ENCODE data around the gene TNIP1. TPM values are rescaled to one million over a fixed set of nuclear protein-coding genes. Genes with fewer than 3 reads are reported as not detected.

Gene TNIP1
- total RNA-seq, 6 donors from 2014 or later: 109 to 166 (median 130) TPM

GRCh38 chr5:151058891-151059489, 21.8 kb downstream of the TNIP1 start:
- Histone ChIP-seq H3K9me3 (no peaks in the 10 kb centered on the region), H3K27me3 (no peaks in the 10 kb centered on the region), H3K36me3 (peaks cover 18 to 90% (median 54%) of the 10 kb centered on the region in 4 donors), H3K27ac (peak overlapping the region; percentile 76 to 84 (median 80)), H3K4me3 (no peak overlapping the region), H3K4me1 (peaks cover 47 to 59% (median 56%) of the 10 kb centered on the region in 4 donors)
- 80 to 83% methylated on average over 6 to 7 of the region's 7 CpGs for WGBS, 2 donors
- DNase-seq (no peak), ATAC-seq (ENCODE audit: low FRiP score in 2 of 2) (peak in 1 of 2 donors; percentile 28)
- TF ChIP-seq POLR2A (IDR thresholded peaks at IDR 0.05): no peak
- TF ChIP-seq POLR2AphosphoS5 (IDR thresholded peaks at IDR 0.05): no peak
- TF ChIP-seq EP300 (IDR thresholded peaks at IDR 0.05): no peak
- TF ChIP-seq CTCF (IDR thresholded peaks at IDR 0.05): no peak

GRCh38 chr5:151058301-151058700, 22.5 kb downstream of the TNIP1 start:
- ATAC-seq (ENCODE audit: low FRiP score in 2 of 2): no peak
- H3K27me3 ChIP-seq: no peaks in the 10 kb centered on the region
- H3K4me1 ChIP-seq: peaks cover 40 to 52% (median 49%) of the 10 kb centered on the region in 4 donors
- H3K9me3 ChIP-seq: no peaks in the 10 kb centered on the region
- 69 to 93% methylated on average over 5 of the region's 5 CpGs for WGBS, 2 donors
- H3K36me3 ChIP-seq: peaks cover 18 to 97% (median 58%) of the 10 kb centered on the region in 4 donors
- peak overlapping the region; percentile 6 to 84 (median 80) for H3K27ac ChIP-seq
- TF ChIP-seq EP300 (IDR thresholded peaks at IDR 0.05): no peak
- peak in 1 of 6 experiments; percentile 21 for TF ChIP-seq CTCF (IDR thresholded peaks at IDR 0.05)
- H3K4me3 ChIP-seq: no peak overlapping the region
- no peak for DNase-seq

GRCh38 chr5:151056379-151057325, 24.2 kb downstream of the TNIP1 start:
- TF ChIP-seq POLR2A (IDR thresholded peaks at IDR 0.05) (no peak), CTCF (IDR thresholded peaks at IDR 0.05) (no peak), POLR2AphosphoS5 (IDR thresholded peaks at IDR 0.05) (no peak), EP300 (IDR thresholded peaks at IDR 0.05) (no peak)

DNA sequence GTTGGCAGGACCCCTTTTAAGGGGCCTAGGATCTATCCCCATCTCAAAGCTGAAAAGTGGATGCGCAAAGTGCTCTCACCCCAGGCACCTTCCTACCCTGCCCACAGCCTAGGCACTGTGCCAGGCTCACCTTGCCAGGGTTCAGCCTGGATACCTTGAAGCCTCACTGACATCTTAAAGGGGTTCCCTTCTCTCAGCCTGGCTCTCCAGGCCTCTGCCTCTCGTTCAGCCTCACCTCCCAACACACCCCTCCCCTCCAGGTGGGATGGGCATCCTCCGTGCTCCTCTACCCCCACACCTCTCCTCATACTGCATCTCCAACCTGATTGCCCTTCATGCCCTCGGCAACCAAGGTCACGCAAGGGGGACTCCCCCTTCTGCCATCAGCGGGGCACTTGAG, 25.5 kb downstream of the TNIP1 start:
- Histone ChIP-seq H3K9me3 (no peaks in the 10 kb centered on the region), H3K36me3 (peaks cover 16 to 90% (median 53%) of the 10 kb centered on the region in 4 donors), H3K4me1 (peaks cover 30 to 40% (median 35%) of the 10 kb centered on the region in 4 donors), H3K27me3 (no peaks in the 10 kb centered on the region), H3K4me3 (no peak overlapping the region), H3K27ac (peak overlapping the region in 2 of 4 donors; percentile 26 to 36)
- no peak for ATAC-seq (ENCODE audit: low FRiP score in 2 of 2)
- no peak for TF ChIP-seq CTCF (IDR thresholded peaks at IDR 0.05)
- no peak for TF ChIP-seq POLR2AphosphoS5 (IDR thresholded peaks at IDR 0.05)
- no peak for TF ChIP-seq EP300 (IDR thresholded peaks at IDR 0.05)
- TF ChIP-seq POLR2A (IDR thresholded peaks at IDR 0.05): no peak
- DNase-seq: no peak
- WGBS, 2 donors: 76 to 86% methylated on average over 5 to 6 of the region's 6 CpGs

More at GRCh38 chr5:151056379-151057325, 24.2 kb downstream of the TNIP1 start:
- no peak for ATAC-seq (ENCODE audit: low FRiP score in 2 of 2)
- Histone ChIP-seq H3K36me3 (peaks cover 16 to 88% (median 48%) of the 10 kb centered on the region in 4 donors), H3K4me3 (no peak overlapping the region), H3K27me3 (no peaks in the 10 kb centered on the region), H3K27ac (peak overlapping the region in 2 of 4 donors; percentile 50 to 76), H3K9me3 (no peaks in the 10 kb centered on the region), H3K4me1 (peaks cover 40 to 48% (median 43%) of the 10 kb centered on the region in 4 donors)
- no peak for DNase-seq
- WGBS, 2 donors: 89 to 91% methylated on average over 19 to 24 of the region's 25 CpGs
